PC-9 (cell line): ENCODE data around the gene APBA2. TPM values are rescaled to one million over a fixed set of nuclear protein-coding genes. Genes with fewer than 3 reads are reported as not detected.

Experiments used
- BruUV-seq: library from RNA; stranded (reverse); fragments of 400-500 nt; replicated peaks from 2 replicates; lab custom pipeline; 2021; lab: Mats Ljungman, UMichigan
- CTCF ChIA-PET: fragments of 300-600 bp; sonication (Branson Sonifier 250); formaldehyde crosslinking; loops from one replicate; lab custom pipeline; 2022; ENCODE audit warnings: antibody characterized with exemption; lab: Charles Lee
- POLR2A ChIA-PET: fragments of 300-600 bp; sonication (Branson Sonifier 250); formaldehyde crosslinking; loops from one replicate; lab custom pipeline; 2022; ENCODE audit warnings: antibody characterized with exemption; ENCODE audit not compliant: unreplicated experiment; lab: Charles Lee
- DNase-seq, 2 experiments: peaks; one replicate each; pipeline versions ENCODE4 v3.0.0 to v3.0.0-alpha.2; 2015 to 2022; ENCODE audit warnings: mixed read lengths in 1 of 2
- H2AFZ ChIP-seq: fragments of 200-600 bp; sonication (generic); 2 replicates; pipeline ENCODE4 v1.8.1; 2017; ENCODE audit warnings: antibody characterized with exemption
- H3F3A ChIP-seq: fragments of 200-600 bp; sonication (generic); 2 replicates; pipeline ENCODE4 v1.8.1; 2017; ENCODE audit warnings: antibody characterized with exemption, mild to moderate bottlenecking, low read depth; ENCODE audit not compliant: insufficient read depth
- H3K27ac ChIP-seq: fragments of 200-600 bp; sonication (generic); 2 replicates; pipeline ENCODE4 v1.6.1; 2016; ENCODE audit warnings: mixed run types
- H3K27me3 ChIP-seq: fragments of 200-600 bp; sonication (generic); 2 replicates; pipeline ENCODE4 v1.6.1; 2016; ENCODE audit warnings: low read depth, mixed run types; ENCODE audit not compliant: insufficient read depth
- H3K36me3 ChIP-seq: fragments of 200-600 bp; sonication (generic); 2 replicates; pipeline ENCODE4 v1.6.1; 2016; ENCODE audit warnings: low read depth, mixed run types
- H3K4me1 ChIP-seq: fragments of 200-600 bp; sonication (generic); replicated peaks from 2 replicates; pipeline ENCODE4 v1.6.1; 2016; ENCODE audit warnings: mixed run types; ENCODE audit not compliant: insufficient read depth
- H3K4me2 ChIP-seq: fragments of 200-600 bp; sonication (generic); 2 replicates; pipeline ENCODE4 v1.6.1; 2017; ENCODE audit warnings: mixed run types
- H3K4me3 ChIP-seq: fragments of 200-600 bp; sonication (generic); 2 replicates; pipeline ENCODE4 v1.6.1; 2016; ENCODE audit warnings: mixed run types
- H3K79me2 ChIP-seq: fragments of 200-600 bp; sonication (generic); 2 replicates; pipeline ENCODE4 v1.6.1; 2017; ENCODE audit warnings: low read depth, mixed run types
- H3K9me2 ChIP-seq: fragments of 200-600 bp; sonication (generic); 2 replicates; pipeline ENCODE4 v1.8.1; 2017; ENCODE audit warnings: mild to moderate bottlenecking; ENCODE audit not compliant: insufficient read depth
- H3K9me3 ChIP-seq: fragments of 200-600 bp; sonication (generic); 2 replicates; pipeline ENCODE4 v1.8.1; 2016; ENCODE audit warnings: low read depth; ENCODE audit not compliant: insufficient read depth
- H4K20me1 ChIP-seq: fragments of 200-600 bp; sonication (generic); 2 replicates; pipeline ENCODE4 v1.8.1; 2017; ENCODE audit not compliant: insufficient read depth
- EZH2 ChIP-seq: fragments of 200-600 bp; sonication (generic); IDR thresholded peaks from 2 replicates; pipeline ENCODE4 v1.8.0; 2017; ENCODE audit warnings: antibody characterized with exemption, low read depth
- intact Hi-C: fragments of 100-400 bp; cut with micrococcal nuclease; formaldehyde crosslinking; loops from one replicate; pipeline ENCODE4 v1.10.0; 2022; ENCODE audit not compliant: unreplicated experiment
- total RNA-seq: library from RNA; stranded (reverse); gene quantifications from 2 replicates; pipeline ENCODE4 v1.2.3, GENCODE V29; 2021
- TF ChIP-seq, protein P1 (sequence below): fragments of 200-600 bp; sonication (generic); conservative IDR thresholded peaks from 2 replicates; pipeline ENCODE4 v1.6.1; 2017; ENCODE audit warnings: mixed run types, antibody characterized with exemption, mild to moderate bottlenecking, moderate library complexity

APBA2 gene
- total RNA-seq, 1 experiment from 2014 or later = not detected

GRCh38 chr15:28993720-28994053, 107.9 kb downstream of the APBA2 start:
- TF ChIP-seq, protein P1, sequence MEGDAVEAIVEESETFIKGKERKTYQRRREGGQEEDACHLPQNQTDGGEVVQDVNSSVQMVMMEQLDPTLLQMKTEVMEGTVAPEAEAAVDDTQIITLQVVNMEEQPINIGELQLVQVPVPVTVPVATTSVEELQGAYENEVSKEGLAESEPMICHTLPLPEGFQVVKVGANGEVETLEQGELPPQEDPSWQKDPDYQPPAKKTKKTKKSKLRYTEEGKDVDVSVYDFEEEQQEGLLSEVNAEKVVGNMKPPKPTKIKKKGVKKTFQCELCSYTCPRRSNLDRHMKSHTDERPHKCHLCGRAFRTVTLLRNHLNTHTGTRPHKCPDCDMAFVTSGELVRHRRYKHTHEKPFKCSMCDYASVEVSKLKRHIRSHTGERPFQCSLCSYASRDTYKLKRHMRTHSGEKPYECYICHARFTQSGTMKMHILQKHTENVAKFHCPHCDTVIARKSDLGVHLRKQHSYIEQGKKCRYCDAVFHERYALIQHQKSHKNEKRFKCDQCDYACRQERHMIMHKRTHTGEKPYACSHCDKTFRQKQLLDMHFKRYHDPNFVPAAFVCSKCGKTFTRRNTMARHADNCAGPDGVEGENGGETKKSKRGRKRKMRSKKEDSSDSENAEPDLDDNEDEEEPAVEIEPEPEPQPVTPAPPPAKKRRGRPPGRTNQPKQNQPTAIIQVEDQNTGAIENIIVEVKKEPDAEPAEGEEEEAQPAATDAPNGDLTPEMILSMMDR = no peak
- no peak for TF ChIP-seq EZH2
- Histone ChIP-seq H3K79me2 (no peaks in the 10 kb centered on the region), H3K4me1 (no peaks in the 10 kb centered on the region), H3K4me2 (no peak overlapping the region), H3K27me3 (peaks cover 95% of the 10 kb centered on the region), H3K27ac (no peak overlapping the region), H3F3A (no peaks in the 10 kb centered on the region), H3K36me3 (no peaks in the 10 kb centered on the region), H3K4me3 (no peak overlapping the region), H3K9me2 (no peaks in the 10 kb centered on the region), H4K20me1 (no peaks in the 10 kb centered on the region), H3K9me3 (no peaks in the 10 kb centered on the region), H2AFZ (no peak overlapping the region)
- BruUV-seq = no TSS peak
- ChIA-PET POLR2A (no interaction called here), CTCF (no interaction called here)
- no peak for DNase-seq
- intact Hi-C loops = no loop called here

- ChIA-PET CTCF (no interaction called here), POLR2A (no interaction called here)
- no peaks in the 10 kb centered on the region for H3K36me3 ChIP-seq
- TF ChIP-seq EZH2 = no peak
- TF ChIP-seq, protein P1 = no peak
- no peaks in the 10 kb centered on the region for H3K9me3 ChIP-seq
- peaks cover 94% of the 10 kb centered on the region for H3K27me3 ChIP-seq
- H3K9me2 ChIP-seq = no peaks in the 10 kb centered on the region
- no peak overlapping the region for H3K4me2 ChIP-seq
- H3F3A ChIP-seq = no peaks in the 10 kb centered on the region
- intact Hi-C loops = no loop called here
- H3K4me1 ChIP-seq = no peaks in the 10 kb centered on the region
- DNase-seq = no peak
- H3K4me3 ChIP-seq = no peak overlapping the region
- H3K27ac ChIP-seq = no peak overlapping the region
- BruUV-seq = no TSS peak
- no peaks in the 10 kb centered on the region for H4K20me1 ChIP-seq
- H2AFZ ChIP-seq = no peak overlapping the region
- no peaks in the 10 kb centered on the region for H3K79me2 ChIP-seq
Observed at GRCh38 chr15:28994142-28994830, 108.5 kb downstream of the APBA2 start.

DNA sequence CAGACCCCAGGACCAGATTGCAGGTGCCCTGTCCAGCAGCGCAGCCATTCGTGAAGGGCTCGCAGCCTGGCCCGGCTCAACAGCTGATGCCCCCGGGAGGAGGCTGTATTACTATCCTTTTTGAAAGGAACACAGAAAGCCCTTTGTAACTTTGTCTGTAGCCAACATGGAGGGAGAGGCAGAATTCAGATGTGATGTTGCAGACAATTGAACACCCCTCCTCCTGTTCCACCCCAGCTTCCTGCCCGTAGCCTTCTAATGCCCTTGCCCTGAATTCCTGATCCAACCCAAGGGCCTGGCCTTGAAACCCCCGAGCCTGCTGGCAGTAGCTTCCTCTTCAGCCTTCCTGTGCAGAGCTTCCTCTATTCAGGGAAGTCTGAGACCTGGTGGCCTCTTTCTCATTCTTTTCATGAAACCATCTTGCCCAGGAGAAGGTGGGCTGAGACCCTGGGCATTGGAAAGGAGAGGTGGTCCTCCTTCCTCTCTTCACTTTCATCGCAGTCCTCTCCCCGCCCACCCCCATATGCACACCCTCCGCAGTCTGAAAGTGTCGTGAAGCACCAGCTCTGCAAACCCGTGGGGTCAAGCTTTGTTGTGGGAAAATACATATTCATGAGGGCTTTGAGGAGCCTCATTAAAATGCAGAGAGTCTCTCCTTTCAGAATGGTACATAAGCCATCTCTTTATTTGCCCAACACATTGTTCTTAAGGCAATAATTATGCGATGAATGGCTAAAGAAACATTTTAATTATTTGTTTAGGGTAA, 109.2 kb downstream of the APBA2 start:
- BruUV-seq = no TSS peak
- TF ChIP-seq EZH2 = no peak
- TF ChIP-seq, protein P1 = no peak

More for the DNA sequence above, 109.2 kb downstream of the APBA2 start:
- Histone ChIP-seq H3K9me2 (no peaks in the 10 kb centered on the region), H2AFZ (no peak overlapping the region), H3K27me3 (peaks cover 92% of the 10 kb centered on the region), H3K27ac (no peak overlapping the region), H3K9me3 (no peaks in the 10 kb centered on the region), H4K20me1 (no peaks in the 10 kb centered on the region), H3K36me3 (no peaks in the 10 kb centered on the region), H3K79me2 (no peaks in the 10 kb centered on the region), H3K4me2 (no peak overlapping the region), H3K4me3 (no peak overlapping the region), H3F3A (no peaks in the 10 kb centered on the region), H3K4me1 (no peaks in the 10 kb centered on the region)
- CTCF ChIA-PET = no interaction called here
- no peak for DNase-seq
- intact Hi-C loops = no loop called here
- POLR2A ChIA-PET = no interaction called here
